ENCODE results near the gene CHIA. TPM values are rescaled to one million over a fixed set of nuclear protein-coding genes. Genes with fewer than 3 reads are reported as not detected.

The CHIA gene
- polyA plus RNA-seq, 1 of the 3 experiments (the other 2 are of a cell fraction): not detected

GRCh38 chr1:111249960-111250359 is 40.7 kb upstream of the CHIA start:
- no peaks in the 10 kb centered on the region for H3K79me2 ChIP-seq (ENCODE audit: insufficient read depth)
- no peak overlapping the region for H3K27ac ChIP-seq (ENCODE audit: low read depth in 2 of 2, low read length in 1 of 2)
- TF ChIP-seq YY1 (IDR thresholded peaks at IDR 0.05; ENCODE audit: low read depth): no peak
- TF ChIP-seq FOXM1 (IDR thresholded peaks at IDR 0.05; ENCODE audit: low read depth): no peak
- TF ChIP-seq FOXJ3 (CRISPR knock-in tag; IDR thresholded peaks at IDR 0.05): no peak
- TF ChIP-seq CHD2 (IDR thresholded peaks at IDR 0.05; ENCODE audit: low read length, partially characterized antibody): no peak
- TF ChIP-seq TEAD4 (IDR thresholded peaks at IDR 0.05; ENCODE audit: borderline replicate concordance, insufficient read depth): no peak
- TF ChIP-seq MXI1 (IDR thresholded peaks at IDR 0.05; ENCODE audit: low read depth, low read length): no peak
- no peak for TF ChIP-seq ZBTB33 (IDR thresholded peaks at IDR 0.05; ENCODE audit: borderline replicate concordance, low read depth)
- no peak for TF ChIP-seq JUND (IDR thresholded peaks at IDR 0.05)
- no peak for TF ChIP-seq USF2 (IDR thresholded peaks at IDR 0.05; ENCODE audit: borderline replicate concordance, low read depth, low read length)
- TF ChIP-seq MAX (IDR thresholded peaks at IDR 0.05; ENCODE audit: low read depth): no peak
- no peak for TF ChIP-seq GATA2 (CRISPR knock-in tag; IDR thresholded peaks at IDR 0.05)
- no peak for TF ChIP-seq NFIC (IDR thresholded peaks at IDR 0.05; ENCODE audit: borderline replicate concordance)
- no peak for TF ChIP-seq USF1 (IDR thresholded peaks at IDR 0.05; ENCODE audit: borderline replicate concordance, low read depth)
- TF ChIP-seq EZH2phosphoT487 (IDR thresholded peaks at IDR 0.05; ENCODE audit: borderline replicate concordance, low read depth): no peak
- TF ChIP-seq PBX3 (IDR thresholded peaks at IDR 0.05): no peak
- no peak for TF ChIP-seq POLR2AphosphoS5 (IDR thresholded peaks at IDR 0.05; ENCODE audit: low read depth, low read length)
- TF ChIP-seq RAD21 (IDR thresholded peaks at IDR 0.05; ENCODE audit: low read length): no peak
- TF ChIP-seq FOSL2 (IDR thresholded peaks at IDR 0.05; ENCODE audit: borderline replicate concordance, low read depth): no peak
- H3K36me3 ChIP-seq (replicated peaks in 1 of 2; ENCODE audit: control insufficient read depth in 1 of 2, insufficient read depth in 2 of 2, low read length in 1 of 2): no peaks in the 10 kb centered on the region
- ChIA-PET POLR2A (no interaction called here), CTCF (interaction anchor here (0.9 to 3.7 kb wide), 4 partner anchors 22 to 30 kb away, joined by 3 to 15 read pairs (median 3); partner anchors contain the start of gene CHI3L2)
- no peak overlapping the region for H3K4me2 ChIP-seq
- no peaks in the 10 kb centered on the region; the same call in 1 of the 2 replicates for H3K27me3 ChIP-seq (ENCODE audit: insufficient read depth)
- no peaks in the 10 kb centered on the region for H3K9me3 ChIP-seq
- 13% methylated on average over 4 of the region's 4 CpGs for WGBS (ENCODE audit: low lambda C conversion rate)
- no peaks in the 10 kb centered on the region; a peak in 1 of 4 replicates for H3K4me1 ChIP-seq (ENCODE audit: control insufficient read depth in 1 of 2, insufficient read depth in 2 of 2, low read depth in 1 of 2, low read length in 1 of 2)
- no peaks in the 10 kb centered on the region for H3K9me2 ChIP-seq
- no peaks in the 10 kb centered on the region for H4K20me1 ChIP-seq (ENCODE audit: insufficient read depth)
- H3K4me3 ChIP-seq (ENCODE audit: low read depth in 2 of 2, low read length in 1 of 2): no peak overlapping the region
- no peak overlapping the region for H2AFZ ChIP-seq (ENCODE audit: low read depth)
- H3F3A ChIP-seq (replicated peaks; ENCODE audit: insufficient read depth): no peaks in the 10 kb centered on the region
- H3K9ac ChIP-seq: no peak overlapping the region
- no peak for DNase-seq

Data from SK-N-SH (cell line).